WTC11 (cell line): ENCODE results near the gene TMEM238. TPM values are rescaled to one million over a fixed set of nuclear protein-coding genes. Genes with fewer than 3 reads are reported as not detected.
A peak's percentile ranks its signal among the peaks of the same experiment; 100 is the strongest.

Experiments used
- ATAC-seq: fragments of 200-7000 bp; cut with Tn5 transposase; 2 replicates; pipeline ENCODE4 v1.10.0; 2021; ENCODE audit warnings: mild to moderate bottlenecking, moderate library complexity
- CTCF ChIA-PET: fragments of 300-600 bp; sonication (Branson Sonifier 250); formaldehyde crosslinking; loops from one replicate; lab custom pipeline; 2021; ENCODE audit warnings: antibody characterized with exemption; lab: Charles Lee
- POLR2A ChIA-PET: fragments of 350-600 bp; sonication (Branson Sonifier 250); formaldehyde crosslinking; loops from one replicate; lab custom pipeline; 2021; ENCODE audit warnings: antibody characterized with exemption; lab: Charles Lee
- DNase-seq: peaks from one replicate; pipeline ENCODE4 v3.0.0; 2021; ENCODE audit warnings: low spot score
- H3K27ac Mint-ChIP-seq: 2 replicates; pipeline ENCODE4 v1.8.0; 2021; ENCODE audit warnings: mixed read lengths
- H3K27me3 Mint-ChIP-seq: 2 replicates; pipeline ENCODE4 v1.8.0; 2021; ENCODE audit warnings: low read depth, mild to moderate bottlenecking, moderate library complexity, mixed read lengths
- H3K36me3 Mint-ChIP-seq: 2 replicates; pipeline ENCODE4 v1.8.0; 2021; ENCODE audit warnings: mixed read lengths
- H3K4me1 Mint-ChIP-seq: 2 replicates; pipeline ENCODE4 v1.8.0; 2022; ENCODE audit warnings: mixed read lengths
- H3K4me3 Mint-ChIP-seq: 2 replicates; pipeline ENCODE4 v1.8.0; 2021; ENCODE audit warnings: mild to moderate bottlenecking, moderate library complexity, mixed read lengths
- H3K9me3 Mint-ChIP-seq: 2 replicates; pipeline ENCODE4 v1.8.0; 2021; ENCODE audit warnings: mixed read lengths
- ATF2 ChIP-seq: sonication (generic); formaldehyde crosslinking; IDR thresholded peaks from 2 replicates; pipeline ENCODE4 v1.8.1; 2022; ENCODE audit warnings: low read depth, missing genetic modification reagents, borderline replicate concordance
- CBFB ChIP-seq: sonication (generic); formaldehyde crosslinking; IDR thresholded peaks from 2 replicates; pipeline ENCODE4 v1.8.1; 2022; ENCODE audit warnings: mild to moderate bottlenecking, low read depth, missing genetic modification reagents
- E2F4 ChIP-seq: sonication (generic); formaldehyde crosslinking; IDR thresholded peaks from 2 replicates; pipeline ENCODE4 v1.8.1; 2022; ENCODE audit warnings: low read depth, mild to moderate bottlenecking, moderate library complexity, missing genetic modification reagents, borderline replicate concordance
- ELF4 ChIP-seq: sonication (generic); formaldehyde crosslinking; IDR thresholded peaks from 2 replicates; pipeline ENCODE4 v1.8.1; 2022; ENCODE audit warnings: low read depth, mild to moderate bottlenecking, moderate library complexity, missing genetic modification reagents
- ERG ChIP-seq: fragments of 250-450 bp; sonication (Bioruptor Pico); IDR thresholded peaks from 2 replicates; pipeline ENCODE4 v1.8.0; 2021; ENCODE audit warnings: mild to moderate bottlenecking
- JAZF1 ChIP-seq: fragments of 250-450 bp; sonication (Bioruptor Pico); IDR thresholded peaks from 2 replicates; pipeline ENCODE4 v1.9.0; 2021; ENCODE audit warnings: moderate library complexity, mild to moderate bottlenecking, inconsistent platforms
- KAT7 ChIP-seq: sonication (generic); formaldehyde crosslinking; IDR thresholded peaks from 2 replicates; pipeline ENCODE4 v1.8.1; 2023; ENCODE audit warnings: missing genetic modification reagents, mild to moderate bottlenecking, borderline replicate concordance
- MAX ChIP-seq: sonication (generic); formaldehyde crosslinking; IDR thresholded peaks from 2 replicates; pipeline ENCODE4 v1.8.0; 2022; ENCODE audit warnings: mild to moderate bottlenecking, missing genetic modification reagents
- NR3C1 ChIP-seq: sonication (generic); formaldehyde crosslinking; conservative IDR thresholded peaks from 2 replicates; pipeline ENCODE4 v1.8.1; 2023; ENCODE audit warnings: low read depth, mild to moderate bottlenecking, missing genetic modification reagents
- SMAD4 ChIP-seq: sonication (generic); formaldehyde crosslinking; IDR thresholded peaks from 2 replicates; pipeline ENCODE4 v1.8.0; 2022; ENCODE audit warnings: mild to moderate bottlenecking, missing genetic modification reagents
- ZNF317 ChIP-seq: sonication (generic); formaldehyde crosslinking; IDR thresholded peaks from 2 replicates; pipeline ENCODE4 v1.8.1; 2023; ENCODE audit warnings: low read depth, mild to moderate bottlenecking, moderate library complexity, missing genetic modification reagents, borderline replicate concordance
- ZNF416 ChIP-seq: fragments of 250-450 bp; sonication (Bioruptor Pico); IDR thresholded peaks from 2 replicates; pipeline ENCODE4 v1.9.0; 2021; ENCODE audit warnings: mild to moderate bottlenecking, inconsistent platforms
- total RNA-seq: library from RNA; stranded (reverse); gene quantifications from 3 replicates; pipeline ENCODE4 v1.2.3, GENCODE V29; 2021
- TF ChIP-seq, protein P1 (sequence below): sonication (generic); formaldehyde crosslinking; IDR thresholded peaks from 2 replicates; pipeline ENCODE4 v1.8.1; 2022; ENCODE audit warnings: mild to moderate bottlenecking, moderate library complexity, missing genetic modification reagents
- TF ChIP-seq, protein P2 (sequence below): fragments of 200-600 bp; IDR thresholded peaks from 2 replicates; pipeline ENCODE4 v1.8.0; 2022; ENCODE audit warnings: antibody characterized with exemption
- TF ChIP-seq, protein P3 (sequence below): sonication (generic); formaldehyde crosslinking; IDR thresholded peaks from 2 replicates; pipeline ENCODE4 v1.8.0; 2022; ENCODE audit warnings: missing genetic modification reagents
- TF ChIP-seq, protein P4 (sequence below): sonication (generic); formaldehyde crosslinking; IDR thresholded peaks from 2 replicates; pipeline ENCODE4 v1.8.1; 2022; ENCODE audit warnings: mild to moderate bottlenecking, missing genetic modification reagents, moderate library complexity, borderline replicate concordance

TMEM238 gene
- total RNA-seq, 1 experiment from 2014 or later = 8.3 TPM

GRCh38 chr19:55373306-55373992 is 10.6 kb downstream of the TMEM238 start:
- Mint-ChIP-seq H3K36me3 (no peaks in the 10 kb centered on the region), H3K27me3 (peaks cover 65% of the 10 kb centered on the region), H3K4me3 (peak overlapping the region; percentile 57), H3K27ac (0 out of 2 replicates have a peak overlapping the region, but pooled peaks have one; percentile 8), H3K9me3 (no peaks in the 10 kb centered on the region), H3K4me1 (peaks cover 43% of the 10 kb centered on the region)
- DNase-seq (no peak), ATAC-seq (no peak)
- TF ChIP-seq JAZF1 (CRISPR knock-in tag) = no peak
- TF ChIP-seq, protein P1, sequence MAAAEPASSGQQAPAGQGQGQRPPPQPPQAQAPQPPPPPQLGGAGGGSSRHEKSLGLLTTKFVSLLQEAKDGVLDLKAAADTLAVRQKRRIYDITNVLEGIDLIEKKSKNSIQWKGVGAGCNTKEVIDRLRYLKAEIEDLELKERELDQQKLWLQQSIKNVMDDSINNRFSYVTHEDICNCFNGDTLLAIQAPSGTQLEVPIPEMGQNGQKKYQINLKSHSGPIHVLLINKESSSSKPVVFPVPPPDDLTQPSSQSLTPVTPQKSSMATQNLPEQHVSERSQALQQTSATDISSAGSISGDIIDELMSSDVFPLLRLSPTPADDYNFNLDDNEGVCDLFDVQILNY = no peak
- no peak for TF ChIP-seq ZNF416 (CRISPR knock-in tag)
- TF ChIP-seq KAT7 (CRISPR knock-in tag) = no peak
- TF ChIP-seq CBFB (CRISPR knock-in tag) = no peak
- TF ChIP-seq MAX = no peak
- TF ChIP-seq, protein P2, sequence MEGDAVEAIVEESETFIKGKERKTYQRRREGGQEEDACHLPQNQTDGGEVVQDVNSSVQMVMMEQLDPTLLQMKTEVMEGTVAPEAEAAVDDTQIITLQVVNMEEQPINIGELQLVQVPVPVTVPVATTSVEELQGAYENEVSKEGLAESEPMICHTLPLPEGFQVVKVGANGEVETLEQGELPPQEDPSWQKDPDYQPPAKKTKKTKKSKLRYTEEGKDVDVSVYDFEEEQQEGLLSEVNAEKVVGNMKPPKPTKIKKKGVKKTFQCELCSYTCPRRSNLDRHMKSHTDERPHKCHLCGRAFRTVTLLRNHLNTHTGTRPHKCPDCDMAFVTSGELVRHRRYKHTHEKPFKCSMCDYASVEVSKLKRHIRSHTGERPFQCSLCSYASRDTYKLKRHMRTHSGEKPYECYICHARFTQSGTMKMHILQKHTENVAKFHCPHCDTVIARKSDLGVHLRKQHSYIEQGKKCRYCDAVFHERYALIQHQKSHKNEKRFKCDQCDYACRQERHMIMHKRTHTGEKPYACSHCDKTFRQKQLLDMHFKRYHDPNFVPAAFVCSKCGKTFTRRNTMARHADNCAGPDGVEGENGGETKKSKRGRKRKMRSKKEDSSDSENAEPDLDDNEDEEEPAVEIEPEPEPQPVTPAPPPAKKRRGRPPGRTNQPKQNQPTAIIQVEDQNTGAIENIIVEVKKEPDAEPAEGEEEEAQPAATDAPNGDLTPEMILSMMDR = no peak
- TF ChIP-seq, protein P3, sequence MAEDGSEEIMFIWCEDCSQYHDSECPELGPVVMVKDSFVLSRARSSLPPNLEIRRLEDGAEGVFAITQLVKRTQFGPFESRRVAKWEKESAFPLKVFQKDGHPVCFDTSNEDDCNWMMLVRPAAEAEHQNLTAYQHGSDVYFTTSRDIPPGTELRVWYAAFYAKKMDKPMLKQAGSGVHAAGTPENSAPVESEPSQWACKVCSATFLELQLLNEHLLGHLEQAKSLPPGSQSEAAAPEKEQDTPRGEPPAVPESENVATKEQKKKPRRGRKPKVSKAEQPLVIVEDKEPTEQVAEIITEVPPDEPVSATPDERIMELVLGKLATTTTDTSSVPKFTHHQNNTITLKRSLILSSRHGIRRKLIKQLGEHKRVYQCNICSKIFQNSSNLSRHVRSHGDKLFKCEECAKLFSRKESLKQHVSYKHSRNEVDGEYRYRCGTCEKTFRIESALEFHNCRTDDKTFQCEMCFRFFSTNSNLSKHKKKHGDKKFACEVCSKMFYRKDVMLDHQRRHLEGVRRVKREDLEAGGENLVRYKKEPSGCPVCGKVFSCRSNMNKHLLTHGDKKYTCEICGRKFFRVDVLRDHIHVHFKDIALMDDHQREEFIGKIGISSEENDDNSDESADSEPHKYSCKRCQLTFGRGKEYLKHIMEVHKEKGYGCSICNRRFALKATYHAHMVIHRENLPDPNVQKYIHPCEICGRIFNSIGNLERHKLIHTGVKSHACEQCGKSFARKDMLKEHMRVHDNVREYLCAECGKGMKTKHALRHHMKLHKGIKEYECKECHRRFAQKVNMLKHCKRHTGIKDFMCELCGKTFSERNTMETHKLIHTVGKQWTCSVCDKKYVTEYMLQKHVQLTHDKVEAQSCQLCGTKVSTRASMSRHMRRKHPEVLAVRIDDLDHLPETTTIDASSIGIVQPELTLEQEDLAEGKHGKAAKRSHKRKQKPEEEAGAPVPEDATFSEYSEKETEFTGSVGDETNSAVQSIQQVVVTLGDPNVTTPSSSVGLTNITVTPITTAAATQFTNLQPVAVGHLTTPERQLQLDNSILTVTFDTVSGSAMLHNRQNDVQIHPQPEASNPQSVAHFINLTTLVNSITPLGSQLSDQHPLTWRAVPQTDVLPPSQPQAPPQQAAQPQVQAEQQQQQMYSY (CRISPR knock-in tag) = no peak
- TF ChIP-seq SMAD4 (CRISPR knock-in tag) = no peak
- no peak for TF ChIP-seq ELF4 (CRISPR knock-in tag)
- TF ChIP-seq E2F4 (CRISPR knock-in tag) = no peak
- TF ChIP-seq ATF2 (CRISPR knock-in tag) = no peak
- no peak for TF ChIP-seq ERG (CRISPR knock-in tag)
- TF ChIP-seq, protein P4, sequence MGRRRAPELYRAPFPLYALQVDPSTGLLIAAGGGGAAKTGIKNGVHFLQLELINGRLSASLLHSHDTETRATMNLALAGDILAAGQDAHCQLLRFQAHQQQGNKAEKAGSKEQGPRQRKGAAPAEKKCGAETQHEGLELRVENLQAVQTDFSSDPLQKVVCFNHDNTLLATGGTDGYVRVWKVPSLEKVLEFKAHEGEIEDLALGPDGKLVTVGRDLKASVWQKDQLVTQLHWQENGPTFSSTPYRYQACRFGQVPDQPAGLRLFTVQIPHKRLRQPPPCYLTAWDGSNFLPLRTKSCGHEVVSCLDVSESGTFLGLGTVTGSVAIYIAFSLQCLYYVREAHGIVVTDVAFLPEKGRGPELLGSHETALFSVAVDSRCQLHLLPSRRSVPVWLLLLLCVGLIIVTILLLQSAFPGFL = no peak
- TF ChIP-seq NR3C1 = no peak
- TF ChIP-seq ZNF317 (CRISPR knock-in tag) = no peak
- ChIA-PET POLR2A (interaction anchor here (1.2 kb wide), 1 partner anchor 11 kb away, joined by 3 read pairs; the partner anchor contains the start of gene TMEM238), CTCF (interaction anchor here (0.8 to 1.5 kb wide), 3 partner anchors 10 to 72 kb away, joined by 3 to 5 read pairs (median 4); partner anchors contain the start of gene TMEM238)
